Muscle of leg (tissue), 11 donors: Measurements from ENCODE around the gene SLC11A1. TPM values are rescaled to one million over a fixed set of nuclear protein-coding genes. Genes with fewer than 3 reads are reported as not detected.

Source experiments
- DNase-seq: peaks from one replicate; pipeline ENCODE4 v3.0.0; 2013
- H3K27ac ChIP-seq: one replicate; pipeline ENCODE4 v1.5.1; 2013; ENCODE audit warnings: mild to moderate bottlenecking, low read length, control low read depth
- H3K27me3 ChIP-seq: one replicate; pipeline ENCODE4 v1.6.1; 2013; ENCODE audit warnings: low read length; ENCODE audit not compliant: control insufficient read depth, insufficient read depth
- H3K36me3 ChIP-seq: one replicate; pipeline ENCODE4 v1.6.1; 2013; ENCODE audit warnings: low read length; ENCODE audit not compliant: control insufficient read depth, insufficient read depth
- H3K4me1 ChIP-seq: one replicate; pipeline ENCODE4 v1.6.1; 2013; ENCODE audit warnings: low read length; ENCODE audit not compliant: control insufficient read depth, insufficient read depth
- H3K4me3 ChIP-seq: one replicate; pipeline ENCODE4 v1.5.1; 2013; ENCODE audit warnings: low read length, control low read depth
- H3K9me3 ChIP-seq: replicated peaks from 2 replicates; pipeline ENCODE4 v1.6.1; 2013; ENCODE audit warnings: low read depth, low read length; ENCODE audit not compliant: control insufficient read depth
- WGBS: methylation state at CpG from one replicate; pipeline ENCODE4 v1.1.5; 2013; ENCODE audit warnings: missing lambda C conversion rate; ENCODE audit not compliant: insufficient coverage; 5-methylcytosine and 5-hydroxymethylcytosine counted together
- polyA plus RNA-seq, 8 donors: library from polyadenylated mRNA; unstranded; fragments of 120-200 nt; gene quantifications; one replicate each; pipeline versions ENCODE4 v1.2.1 to v1.2.3, GENCODE V29; 2013; ENCODE audit warnings: inconsistent platforms in 1 of 8, low replicate concordance in 1 of 8; ENCODE audit not compliant: insufficient read length in 8 of 8, insufficient read depth in 1 of 8
- total RNA-seq: library from RNA; stranded (reverse); fragments of 120-200 nt; gene quantifications from one replicate; pipeline ENCODE4 v1.2.4, GENCODE V29; 2013

SLC11A1 gene
- total and polyA plus RNA-seq, 9 donors: 0.16 to 2.0 (median 0.61) TPM

DNA sequence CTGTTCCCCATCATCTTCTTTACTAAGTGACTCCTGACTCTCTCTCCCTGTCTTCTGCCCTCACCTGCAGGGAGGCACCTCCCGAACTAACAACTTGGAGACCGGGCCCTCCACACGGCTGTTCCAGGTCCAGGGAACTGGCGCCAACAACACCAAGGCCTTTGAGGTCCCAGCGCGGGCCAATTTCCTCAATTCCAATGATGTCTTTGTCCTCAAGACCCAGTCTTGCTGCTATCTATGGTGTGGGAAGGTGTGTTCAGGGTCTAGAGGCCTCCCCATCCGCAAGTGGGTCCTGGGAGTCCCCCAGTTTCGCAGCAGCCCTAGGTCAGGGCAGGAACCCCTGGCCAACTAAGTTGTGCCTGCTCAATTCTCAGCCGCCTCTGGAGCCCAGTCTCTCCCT lies 52.4 kb downstream of the SLC11A1 start:
- Histone ChIP-seq H3K36me3 (no peaks in the 10 kb centered on the region), H3K9me3 (no peaks in the 10 kb centered on the region), H3K4me3 (no peak overlapping the region), H3K27me3 (peaks cover 2% of the 10 kb centered on the region), H3K27ac (no peak overlapping the region), H3K4me1 (peaks cover 8% of the 10 kb centered on the region)
- no peak for DNase-seq
- 83% methylated on average over 6 of the region's 9 CpGs for WGBS

DNA sequence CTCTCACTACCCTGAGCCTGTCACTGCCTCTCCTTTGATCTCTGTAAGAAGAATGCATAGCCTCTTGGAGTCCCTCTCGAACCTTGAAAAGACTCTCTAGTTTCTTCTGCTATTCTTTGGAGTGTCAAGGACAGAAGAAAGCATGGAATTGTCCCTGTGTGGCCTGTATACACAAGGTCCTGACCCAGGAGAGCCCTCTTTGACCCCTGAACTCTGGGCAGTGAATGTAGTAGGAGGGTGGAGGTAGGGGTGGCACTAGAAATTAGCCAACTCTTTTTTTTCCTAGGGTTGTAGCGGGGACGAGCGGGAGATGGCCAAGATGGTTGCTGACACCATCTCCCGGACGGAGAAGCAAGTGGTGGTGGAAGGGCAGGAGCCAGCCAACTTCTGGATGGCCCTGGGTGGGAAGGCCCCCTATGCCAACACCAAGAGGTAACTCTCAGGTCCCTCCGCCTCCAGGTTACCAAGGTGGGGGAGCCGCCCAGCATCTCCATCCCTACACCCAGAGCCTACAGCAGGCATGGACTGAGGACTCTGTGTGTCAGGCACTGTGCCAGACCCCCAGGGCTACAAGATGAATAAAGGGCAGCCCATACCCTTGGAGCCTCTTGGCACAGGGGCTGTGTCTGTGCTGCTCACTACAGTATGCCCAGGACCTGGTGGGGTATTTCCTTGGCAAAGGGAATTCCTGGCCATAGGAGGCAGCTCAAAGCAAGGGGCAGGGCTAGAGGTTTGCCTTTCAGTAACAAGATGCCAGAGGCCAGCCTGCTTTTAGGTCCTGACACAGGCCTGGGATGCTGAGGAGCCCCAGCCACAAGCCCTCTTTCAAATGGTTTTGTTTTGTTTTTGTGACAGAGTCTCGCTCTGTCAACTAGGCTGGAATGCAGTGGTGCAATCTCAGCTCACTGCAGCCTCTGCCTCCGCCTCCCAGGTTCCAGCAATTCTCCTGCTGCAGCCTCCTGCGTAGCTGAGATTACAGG lies 53.2 kb downstream of the SLC11A1 start:
- no peaks in the 10 kb centered on the region for H3K9me3 ChIP-seq
- no peaks in the 10 kb centered on the region for H3K36me3 ChIP-seq
- H3K27me3 ChIP-seq: peaks cover 2% of the 10 kb centered on the region
- H3K4me1 ChIP-seq: peaks cover 8% of the 10 kb centered on the region
- 57% methylated on average over 3 of the region's 11 CpGs for WGBS
- no peak overlapping the region for H3K27ac ChIP-seq
- DNase-seq: no peak
- H3K4me3 ChIP-seq: no peak overlapping the region

DNA sequence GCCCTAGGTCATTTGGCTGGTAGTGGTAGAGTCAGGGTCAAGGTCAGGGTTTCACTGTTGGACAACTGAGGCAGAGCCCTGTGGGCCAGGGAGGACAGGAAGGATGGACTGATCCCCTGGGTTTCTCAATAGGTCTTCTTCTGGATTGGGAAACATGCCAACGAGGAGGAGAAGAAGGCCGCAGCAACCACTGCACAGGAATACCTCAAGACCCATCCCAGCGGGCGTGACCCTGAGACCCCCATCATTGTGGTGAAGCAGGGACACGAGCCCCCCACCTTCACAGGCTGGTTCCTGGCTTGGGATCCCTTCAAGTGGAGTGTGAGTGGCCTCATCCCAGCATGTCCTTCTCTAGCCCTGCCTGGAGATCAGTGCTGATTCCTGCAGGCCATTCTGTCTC lies 54.9 kb downstream of the SLC11A1 start:
- Histone ChIP-seq H3K4me3 (no peak overlapping the region), H3K4me1 (peaks cover 8% of the 10 kb centered on the region), H3K27ac (no peak overlapping the region), H3K27me3 (peaks cover 2% of the 10 kb centered on the region), H3K36me3 (no peaks in the 10 kb centered on the region), H3K9me3 (no peaks in the 10 kb centered on the region)
- DNase-seq: no peak
- no CpG with 5 or more reads among the region's 5 CpGs for WGBS

DNA sequence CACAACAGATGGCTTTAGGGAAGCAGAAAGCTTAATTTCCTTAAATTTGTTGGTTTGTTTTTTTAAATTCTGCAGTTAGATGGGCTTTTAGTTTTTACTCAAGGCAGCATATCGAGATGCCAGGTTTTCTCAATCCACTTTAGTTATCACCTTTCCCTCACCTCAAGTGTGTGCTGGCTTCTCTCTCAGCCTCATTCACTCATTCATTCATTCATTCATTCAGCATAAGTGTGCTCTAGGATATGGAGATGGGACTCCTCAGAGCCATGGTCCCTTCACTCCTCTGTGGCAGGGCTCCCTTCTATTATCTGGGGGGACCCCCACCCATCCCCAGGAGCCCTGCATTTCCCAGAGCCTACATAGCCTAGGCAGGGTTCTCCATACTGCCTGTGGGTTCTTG lies 55.9 kb downstream of the SLC11A1 start:
- Histone ChIP-seq H3K9me3 (no peaks in the 10 kb centered on the region), H3K4me1 (peaks cover 8% of the 10 kb centered on the region), H3K27ac (no peak overlapping the region), H3K4me3 (no peak overlapping the region), H3K36me3 (no peaks in the 10 kb centered on the region), H3K27me3 (no peaks in the 10 kb centered on the region)
- WGBS: no CpG with 5 or more reads among the region's 1 CpG
- no peak for DNase-seq

DNA sequence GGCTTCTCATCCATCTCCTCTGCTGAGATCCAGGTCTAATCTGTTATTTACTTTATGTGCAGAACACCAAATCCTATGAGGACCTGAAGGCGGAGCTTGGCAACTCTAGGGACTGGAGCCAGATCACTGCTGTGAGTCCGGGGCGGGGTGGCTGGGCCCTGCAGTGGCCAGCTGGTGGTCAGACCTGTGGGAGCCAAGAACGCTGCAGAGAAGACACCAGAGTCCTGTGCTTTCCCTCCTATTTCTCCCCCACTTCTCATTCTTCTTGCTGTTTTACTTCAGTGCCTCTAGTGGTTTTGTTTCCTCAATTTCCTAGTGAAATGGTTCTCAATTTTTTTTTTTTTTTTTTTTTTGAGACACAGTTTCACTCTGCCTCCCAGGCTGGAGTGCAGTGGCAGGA lies 56.5 kb downstream of the SLC11A1 start:
- peak; percentile 21 for DNase-seq
- no peaks in the 10 kb centered on the region for H3K27me3 ChIP-seq
- 13% methylated on average over 3 of the region's 4 CpGs for WGBS

DNA sequence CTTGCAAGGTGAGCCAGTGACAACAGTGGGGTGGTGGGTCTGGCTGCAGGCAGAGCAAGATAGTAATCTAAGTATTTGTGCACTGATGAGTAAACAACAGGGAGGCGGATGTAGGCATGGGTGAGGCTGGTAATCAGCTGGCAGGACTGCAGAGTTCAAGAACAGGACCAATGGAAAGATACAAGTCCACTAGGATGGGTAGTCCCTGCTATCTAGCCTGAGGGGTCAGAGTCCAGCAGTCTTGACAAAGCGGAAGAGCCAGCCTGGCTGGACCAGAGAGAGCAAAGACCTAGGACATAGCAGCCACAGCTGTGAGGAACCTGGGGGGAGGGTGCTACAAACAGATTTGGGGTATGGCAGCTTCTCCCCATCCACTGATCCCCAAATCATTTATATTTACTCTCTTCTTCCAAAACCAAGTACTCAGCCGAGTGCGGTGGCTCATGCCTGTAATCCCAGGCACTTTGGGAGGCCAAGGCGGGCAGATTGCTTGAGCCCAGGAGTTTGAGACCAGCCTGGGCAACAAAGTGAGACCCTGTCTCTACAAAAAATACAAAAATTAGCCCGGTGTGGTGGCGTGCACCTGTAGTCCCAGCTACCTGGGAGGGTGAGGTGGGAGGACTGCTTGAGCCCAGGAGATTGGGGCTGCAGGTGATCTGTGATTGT lies 62.8 kb downstream of the SLC11A1 start:
- 95% methylated on average over 7 of the region's 7 CpGs for WGBS
- Histone ChIP-seq H3K27me3 (no peaks in the 10 kb centered on the region), H3K36me3 (peaks cover 25% of the 10 kb centered on the region)

More for the DNA sequence above, 56.5 kb downstream of the SLC11A1 start:
- Histone ChIP-seq H3K27ac (no peak overlapping the region), H3K4me1 (peaks cover 8% of the 10 kb centered on the region), H3K9me3 (no peaks in the 10 kb centered on the region), H3K4me3 (no peak overlapping the region), H3K36me3 (no peaks in the 10 kb centered on the region)

DNA sequence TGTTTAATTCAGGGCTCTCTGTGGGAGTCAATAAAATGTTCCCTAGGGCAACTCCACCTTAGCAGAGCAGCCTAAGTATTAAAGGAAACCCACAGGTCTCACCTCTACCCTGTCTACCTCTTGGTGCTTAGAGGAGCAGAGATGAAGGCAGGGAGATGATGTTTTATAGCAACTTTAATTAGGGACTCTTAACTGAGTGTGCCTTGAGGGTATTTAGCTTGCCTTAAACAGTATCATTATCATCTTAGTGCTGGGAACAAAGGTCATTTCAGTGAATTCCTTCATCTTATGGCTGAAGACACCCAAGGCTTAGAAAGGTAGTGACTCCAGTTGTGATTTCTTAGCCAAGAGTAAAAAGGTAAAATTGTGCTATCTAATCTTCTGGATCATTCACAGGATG lies 63.5 kb downstream of the SLC11A1 start:
- H3K4me1 ChIP-seq: no peaks in the 10 kb centered on the region
- H3K27ac ChIP-seq: no peak overlapping the region
- no peaks in the 10 kb centered on the region for H3K27me3 ChIP-seq
- no peak for DNase-seq
- no peaks in the 10 kb centered on the region for H3K9me3 ChIP-seq
- peaks cover 30% of the 10 kb centered on the region for H3K36me3 ChIP-seq
- H3K4me3 ChIP-seq: no peak overlapping the region

More for the DNA sequence above, 62.8 kb downstream of the SLC11A1 start:
- H3K4me3 ChIP-seq: no peak overlapping the region
- H3K9me3 ChIP-seq: no peaks in the 10 kb centered on the region
- no peak for DNase-seq
- no peak overlapping the region for H3K27ac ChIP-seq
- no peaks in the 10 kb centered on the region for H3K4me1 ChIP-seq

Other genes starting within 250 kb of the SLC11A1 start
- not detected for gene CXCR1, start 215.3 kb upstream of the SLC11A1 start, total RNA-seq
- under 1 TPM in 4 of 8 donors, not detected in 4; 0.06 to 0.30 (median 0.11) TPM for gene CXCR1, start 215.3 kb upstream of the SLC11A1 start, polyA plus RNA-seq
- gene ARPC2, start 165.1 kb upstream of the SLC11A1 start, total RNA-seq: 206 TPM
- gene ARPC2, start 165.1 kb upstream of the SLC11A1 start, polyA plus RNA-seq: 100 to 1,000 TPM; 220 to 261 (median 237) TPM
- gene GPBAR1, start 121.3 kb upstream of the SLC11A1 start, total RNA-seq: 1.3 TPM
- 1 to 10 TPM; 1.9 to 5.7 (median 2.9) TPM for gene GPBAR1, start 121.3 kb upstream of the SLC11A1 start, polyA plus RNA-seq
- 88.4 TPM for gene AAMP, start 112.1 kb upstream of the SLC11A1 start, total RNA-seq
- 100 to 1,000 TPM in 7 of 8 donors, 10 to 100 TPM in 1; 89.5 to 124 (median 111) TPM for gene AAMP, start 112.1 kb upstream of the SLC11A1 start, polyA plus RNA-seq
- 50.7 TPM for gene PNKD, start 111.8 kb upstream of the SLC11A1 start, total RNA-seq
- 10 to 100 TPM; 46.4 to 61.8 (median 51.9) TPM for gene PNKD, start 111.8 kb upstream of the SLC11A1 start, polyA plus RNA-seq
- gene TMBIM1, start 89.8 kb upstream of the SLC11A1 start, total RNA-seq: 81.5 TPM
- 10 to 100 TPM; 72.2 to 95.7 (median 77.7) TPM for gene TMBIM1, start 89.8 kb upstream of the SLC11A1 start, polyA plus RNA-seq
- not detected for gene CATIP, start 25.4 kb upstream of the SLC11A1 start, total RNA-seq
- under 1 TPM in 5 of 8 donors, not detected in 3; 0.07 to 0.31 (median 0.13) TPM for gene CATIP, start 25.4 kb upstream of the SLC11A1 start, polyA plus RNA-seq
- 64.9 TPM for gene CTDSP1, start 17.6 kb downstream of the SLC11A1 start, total RNA-seq
- gene CTDSP1, start 17.6 kb downstream of the SLC11A1 start, polyA plus RNA-seq: 100 to 1,000 TPM in 3 of 8 donors, 10 to 100 TPM in 5; 86.3 to 115 (median 93.9) TPM
- gene VIL1, start 36.9 kb downstream of the SLC11A1 start, total RNA-seq: not detected
- 10 to 100 TPM in 1 of 8 donors, 1 to 10 TPM in 1, under 1 TPM in 4, not detected in 2; 0.12 to 19.1 (median 0.45) TPM for gene VIL1, start 36.9 kb downstream of the SLC11A1 start, polyA plus RNA-seq
- gene USP37, start 186.1 kb downstream of the SLC11A1 start, total RNA-seq: 11.0 TPM
- gene USP37, start 186.1 kb downstream of the SLC11A1 start, polyA plus RNA-seq: 10 to 100 TPM in 1 of 8 donors, 1 to 10 TPM in 7; 4.8 to 10.7 (median 9.0) TPM
- gene CNOT9, start 186.6 kb downstream of the SLC11A1 start, total RNA-seq: 35.4 TPM
- gene CNOT9, start 186.6 kb downstream of the SLC11A1 start, polyA plus RNA-seq: 10 to 100 TPM; 31.2 to 42.3 (median 36.1) TPM
- gene PLCD4, start 225.6 kb downstream of the SLC11A1 start, total RNA-seq: 41.8 TPM
- gene PLCD4, start 225.6 kb downstream of the SLC11A1 start, polyA plus RNA-seq: 10 to 100 TPM; 26.8 to 58.5 (median 45.9) TPM